Measurements from ENCODE around the gene ARHGAP29. TPM values are rescaled to one million over a fixed set of nuclear protein-coding genes. Genes with fewer than 3 reads are reported as not detected.

ARHGAP29 gene
- total and polyA plus RNA-seq, 2 experiments from 2014 or later = 4.6 to 6.9 TPM

- no peak overlapping the region for H3K27ac Mint-ChIP-seq
- H3K9me3 Mint-ChIP-seq = no peaks in the 10 kb centered on the region
- Histone ChIP-seq H3F3A (replicated peaks; ENCODE audit: low read depth) (no peaks in the 10 kb centered on the region), H3K9me2 (ENCODE audit: insufficient read depth) (no peaks in the 10 kb centered on the region), H3K4me3 (no peak overlapping the region), H3K4me1 (ENCODE audit: insufficient read depth) (peaks cover 10% of the 10 kb centered on the region), H3K27me3 (ENCODE audit: insufficient read depth) (no peaks in the 10 kb centered on the region), H3K36me3 (ENCODE audit: insufficient read depth) (no peaks in the 10 kb centered on the region), H3K79me2 (replicated peaks; ENCODE audit: insufficient read depth) (no peaks in the 10 kb centered on the region), H3K27ac (ENCODE audit: low read depth) (no peak overlapping the region), H2AFZ (no peak overlapping the region), H3K4me2 (no peak overlapping the region), H4K20me1 (replicated peaks; ENCODE audit: insufficient read depth) (no peaks in the 10 kb centered on the region)
- TF ChIP-seq NANOG (IDR thresholded peaks at IDR 0.05; ENCODE audit: borderline replicate concordance) (no peak), ZNF462 (CRISPR knock-in tag; IDR thresholded peaks at IDR 0.05) (no peak), STAT1 (IDR thresholded peaks at IDR 0.05; ENCODE audit: unreplicated experiment) (no peak), POLR2AphosphoS5 (IDR thresholded peaks at IDR 0.05; ENCODE audit: low read depth) (no peak)
- no peak for DNase-seq (ENCODE audit: low spot score)
- H3K4me3 Mint-ChIP-seq = no peak overlapping the region
- peaks cover 9% of the 10 kb centered on the region for H3K27me3 Mint-ChIP-seq (ENCODE audit: insufficient read depth, low read depth, poor library complexity)
- peaks cover 45% of the 10 kb centered on the region for H3K4me1 Mint-ChIP-seq
- H3K36me3 Mint-ChIP-seq (ENCODE audit: low read depth) = no peaks in the 10 kb centered on the region
- no peak for ATAC-seq
Observed at GRCh38 chr1:94122201-94122970, 115.0 kb downstream of the ARHGAP29 start.

Other genes with a start within 250 kb of the ARHGAP29 start
- gene ABCA4, start 116.4 kb downstream of the ARHGAP29 start, total RNA-seq (2014; rRNA removed; shearing (Covaris generic)) = 0.08 TPM in 1 of 2 replicates, not detected in the other
- gene ABCA4, start 116.4 kb downstream of the ARHGAP29 start, polyA plus RNA-seq (2016; fragmentation: Nextera tagmentation; extraction: Ambion mirVana) = not detected in 2 replicates
- gene ABCD3, start 180.8 kb upstream of the ARHGAP29 start, total RNA-seq (2014; rRNA removed; shearing (Covaris generic)) = 20.9 and 24.0 TPM in 2 replicates
- 11.1 and 12.3 TPM in 2 replicates for gene ABCD3, start 180.8 kb upstream of the ARHGAP29 start, polyA plus RNA-seq (2016; fragmentation: Nextera tagmentation; extraction: Ambion mirVana)

Measured in GM23338 (cell line).